HG03159 (cell line): ENCODE results near the gene ARHGEF28.

Source experiments
- ATAC-seq: cut with Tn5 transposase; IDR thresholded peaks from one replicate; pipeline ENCODE4 v1.9.1; 2021; ENCODE audit warnings: mild to moderate bottlenecking, moderate library complexity; ENCODE audit not compliant: unreplicated experiment

The ARHGEF28 gene, protein sequence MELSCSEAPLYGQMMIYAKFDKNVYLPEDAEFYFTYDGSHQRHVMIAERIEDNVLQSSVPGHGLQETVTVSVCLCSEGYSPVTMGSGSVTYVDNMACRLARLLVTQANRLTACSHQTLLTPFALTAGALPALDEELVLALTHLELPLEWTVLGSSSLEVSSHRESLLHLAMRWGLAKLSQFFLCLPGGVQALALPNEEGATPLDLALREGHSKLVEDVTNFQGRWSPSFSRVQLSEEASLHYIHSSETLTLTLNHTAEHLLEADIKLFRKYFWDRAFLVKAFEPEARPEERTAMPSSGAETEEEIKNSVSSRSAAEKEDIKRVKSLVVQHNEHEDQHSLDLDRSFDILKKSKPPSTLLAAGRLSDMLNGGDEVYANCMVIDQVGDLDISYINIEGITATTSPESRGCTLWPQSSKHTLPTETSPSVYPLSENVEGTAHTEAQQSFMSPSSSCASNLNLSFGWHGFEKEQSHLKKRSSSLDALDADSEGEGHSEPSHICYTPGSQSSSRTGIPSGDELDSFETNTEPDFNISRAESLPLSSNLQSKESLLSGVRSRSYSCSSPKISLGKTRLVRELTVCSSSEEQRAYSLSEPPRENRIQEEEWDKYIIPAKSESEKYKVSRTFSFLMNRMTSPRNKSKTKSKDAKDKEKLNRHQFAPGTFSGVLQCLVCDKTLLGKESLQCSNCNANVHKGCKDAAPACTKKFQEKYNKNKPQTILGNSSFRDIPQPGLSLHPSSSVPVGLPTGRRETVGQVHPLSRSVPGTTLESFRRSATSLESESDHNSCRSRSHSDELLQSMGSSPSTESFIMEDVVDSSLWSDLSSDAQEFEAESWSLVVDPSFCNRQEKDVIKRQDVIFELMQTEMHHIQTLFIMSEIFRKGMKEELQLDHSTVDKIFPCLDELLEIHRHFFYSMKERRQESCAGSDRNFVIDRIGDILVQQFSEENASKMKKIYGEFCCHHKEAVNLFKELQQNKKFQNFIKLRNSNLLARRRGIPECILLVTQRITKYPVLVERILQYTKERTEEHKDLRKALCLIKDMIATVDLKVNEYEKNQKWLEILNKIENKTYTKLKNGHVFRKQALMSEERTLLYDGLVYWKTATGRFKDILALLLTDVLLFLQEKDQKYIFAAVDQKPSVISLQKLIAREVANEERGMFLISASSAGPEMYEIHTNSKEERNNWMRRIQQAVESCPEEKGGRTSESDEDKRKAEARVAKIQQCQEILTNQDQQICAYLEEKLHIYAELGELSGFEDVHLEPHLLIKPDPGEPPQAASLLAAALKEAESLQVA (N-terminal part only)

DNA sequence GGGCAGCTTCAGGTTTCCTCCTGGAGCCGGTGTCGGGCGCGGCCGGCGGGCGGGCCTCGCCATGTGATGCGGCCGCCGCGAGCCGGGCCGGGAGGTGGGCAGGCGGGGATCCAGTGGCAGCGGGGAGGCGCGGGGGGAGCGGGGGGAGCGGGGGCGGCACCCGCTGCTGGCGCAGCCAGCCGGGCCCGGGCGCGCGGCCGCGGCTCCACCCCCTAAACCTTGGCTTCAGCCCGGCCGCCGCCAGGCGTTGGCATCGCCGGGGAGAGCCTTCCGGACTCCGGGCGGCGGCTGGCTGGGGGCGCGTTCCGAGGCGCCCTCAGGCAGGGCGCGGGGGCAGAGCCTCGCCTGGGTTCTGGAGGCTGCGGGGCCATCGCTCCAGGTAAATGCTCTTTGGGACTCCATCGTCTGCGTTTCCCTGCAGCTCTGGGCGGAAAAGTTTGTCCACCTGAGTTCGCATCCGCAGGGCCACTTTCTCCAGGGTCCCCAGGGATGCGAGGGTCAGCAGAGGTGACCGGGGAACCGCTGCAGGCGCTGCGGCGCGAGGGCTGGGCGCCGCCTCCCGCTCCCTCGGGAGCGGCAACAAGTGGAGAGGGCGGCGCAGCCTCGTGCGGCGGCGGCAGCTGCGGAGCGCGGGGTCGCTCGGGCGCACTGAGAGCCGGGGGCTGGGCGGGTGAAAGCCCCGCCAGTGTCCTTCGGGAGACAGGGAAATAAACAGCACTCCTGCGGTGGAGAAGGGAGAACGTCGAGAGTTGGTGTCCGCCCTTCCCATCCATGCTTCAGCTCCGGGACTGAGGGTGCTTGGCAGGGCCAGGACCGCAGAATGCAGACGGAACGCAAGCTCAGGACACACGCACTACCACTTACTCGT is at the start of gene ARHGEF28:
Gene ARHGEF28 (plus strand): TSS at position 253 of the 868 bp plus-strand sequence. CDS start 58,656 bp downstream, outside the sequence.
- ATAC-seq = peak; percentile 46

- ATAC-seq = no peak
These were observed 43.5 kb upstream of the ARHGEF28 start for GRCh38 chr5:73582285-73583145.

- peak; percentile 67 for ATAC-seq
These were observed 38.1 kb upstream of the ARHGEF28 start for GRCh38 chr5:73587923-73588322.

DNA sequence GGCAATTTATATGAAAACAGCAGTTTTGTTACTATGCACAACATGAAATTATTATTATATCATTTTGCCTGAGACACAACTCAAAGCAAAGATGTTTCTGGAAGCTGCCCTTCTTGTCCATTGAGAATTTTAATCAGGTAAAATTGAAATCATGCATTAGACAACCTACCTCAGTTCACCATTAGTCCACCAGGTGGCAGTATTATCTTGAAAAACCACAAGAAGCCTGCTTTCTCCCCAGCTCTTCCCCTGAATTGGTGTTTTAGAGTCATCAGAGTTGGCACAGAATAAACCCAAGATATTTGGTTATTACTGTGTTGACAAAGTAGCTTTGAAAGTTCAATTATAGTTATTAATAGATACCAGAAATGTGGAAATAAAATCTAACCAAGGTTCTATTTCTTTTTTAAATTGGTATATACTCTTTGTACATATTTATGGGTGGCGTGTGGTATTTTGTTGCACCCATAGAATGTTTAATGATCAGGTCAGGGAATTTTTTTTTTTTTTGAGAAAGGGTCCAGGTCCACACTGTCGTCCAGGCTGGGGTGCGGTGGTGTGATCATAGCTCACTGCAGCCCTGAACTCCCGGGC is 34.8 kb upstream of the ARHGEF28 start:
- no peak for ATAC-seq

DNA sequence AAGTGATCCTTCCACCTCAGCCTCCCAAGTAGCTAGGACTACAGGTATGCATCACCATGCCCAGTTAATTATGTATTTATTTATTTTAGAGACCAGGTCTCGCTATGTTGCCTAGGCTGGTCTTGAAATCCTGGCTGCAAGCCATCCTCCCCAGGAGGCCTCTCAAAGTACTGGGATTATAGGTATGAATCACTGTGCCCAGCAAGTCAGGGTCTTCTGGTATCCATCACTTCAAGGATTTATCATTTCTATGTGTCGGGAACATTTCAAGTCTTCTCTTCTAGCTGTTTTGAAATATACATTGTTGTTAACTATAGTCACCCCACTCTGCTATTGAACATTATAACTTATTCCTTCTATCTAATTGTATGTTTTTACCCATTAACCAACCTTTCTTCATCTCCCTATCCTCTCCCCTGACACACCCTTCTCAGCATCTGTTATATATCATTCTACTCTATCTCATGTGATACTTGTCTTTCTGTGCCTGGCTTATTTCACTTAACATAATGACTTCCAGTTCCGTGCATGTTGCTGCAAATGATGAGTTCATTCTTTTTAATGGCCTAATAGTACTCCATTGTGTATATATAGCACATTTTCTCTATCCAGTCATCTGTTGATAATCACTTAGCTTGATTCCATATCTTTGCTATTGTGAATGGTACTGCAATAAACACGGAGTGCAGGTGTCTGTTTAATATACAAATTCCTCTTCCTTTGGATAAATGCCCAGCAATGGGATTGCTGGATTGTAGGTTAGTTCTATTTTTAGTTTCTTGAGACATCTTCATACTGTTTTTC is 34.1 kb upstream of the ARHGEF28 start:
- no peak for ATAC-seq

DNA sequence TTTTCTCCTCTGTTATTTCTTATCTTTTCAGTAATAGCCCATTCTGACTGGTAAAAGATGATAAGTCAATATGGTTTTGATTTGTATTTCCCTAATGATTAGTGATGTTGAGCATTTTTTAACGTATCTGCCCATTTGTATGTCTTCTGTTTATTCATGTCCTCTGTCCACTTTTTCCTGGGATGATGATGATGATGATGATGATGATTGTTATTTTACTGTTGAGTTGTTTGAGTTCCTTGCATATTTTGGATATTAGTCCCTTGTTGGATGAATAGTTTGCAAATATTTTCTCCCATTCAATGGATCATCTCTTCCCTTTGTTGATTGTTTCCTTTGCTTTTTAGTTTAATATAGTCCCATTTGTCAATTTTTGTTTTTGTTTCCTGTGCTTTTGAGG is 33.4 kb upstream of the ARHGEF28 start:
- no peak for ATAC-seq

GRCh38 chr5:73596705-73597328 is 29.2 kb upstream of the ARHGEF28 start:
- ATAC-seq = no peak

- ATAC-seq = no peak
These were observed 26.6 kb upstream of the ARHGEF28 start for GRCh38 chr5:73599380-73599779.

DNA sequence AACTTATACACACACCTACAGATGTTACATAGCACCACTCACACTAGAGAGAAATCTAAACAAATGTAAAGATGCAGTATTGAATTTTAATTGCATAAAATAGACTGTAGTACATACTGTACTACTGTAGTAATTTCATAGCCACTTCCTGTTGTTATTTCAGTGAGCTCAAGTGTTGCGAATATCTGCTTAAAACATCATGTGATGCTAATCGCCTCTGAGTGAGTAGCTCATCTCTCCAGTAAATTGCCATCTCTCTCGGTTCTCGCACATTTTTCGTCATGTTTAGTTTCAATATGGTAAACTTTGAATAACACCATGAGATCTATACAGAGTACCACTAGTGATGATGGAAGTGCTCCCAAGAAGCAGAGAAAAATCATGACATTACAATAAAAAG is 22.0 kb upstream of the ARHGEF28 start:
- ATAC-seq = no peak

DNA sequence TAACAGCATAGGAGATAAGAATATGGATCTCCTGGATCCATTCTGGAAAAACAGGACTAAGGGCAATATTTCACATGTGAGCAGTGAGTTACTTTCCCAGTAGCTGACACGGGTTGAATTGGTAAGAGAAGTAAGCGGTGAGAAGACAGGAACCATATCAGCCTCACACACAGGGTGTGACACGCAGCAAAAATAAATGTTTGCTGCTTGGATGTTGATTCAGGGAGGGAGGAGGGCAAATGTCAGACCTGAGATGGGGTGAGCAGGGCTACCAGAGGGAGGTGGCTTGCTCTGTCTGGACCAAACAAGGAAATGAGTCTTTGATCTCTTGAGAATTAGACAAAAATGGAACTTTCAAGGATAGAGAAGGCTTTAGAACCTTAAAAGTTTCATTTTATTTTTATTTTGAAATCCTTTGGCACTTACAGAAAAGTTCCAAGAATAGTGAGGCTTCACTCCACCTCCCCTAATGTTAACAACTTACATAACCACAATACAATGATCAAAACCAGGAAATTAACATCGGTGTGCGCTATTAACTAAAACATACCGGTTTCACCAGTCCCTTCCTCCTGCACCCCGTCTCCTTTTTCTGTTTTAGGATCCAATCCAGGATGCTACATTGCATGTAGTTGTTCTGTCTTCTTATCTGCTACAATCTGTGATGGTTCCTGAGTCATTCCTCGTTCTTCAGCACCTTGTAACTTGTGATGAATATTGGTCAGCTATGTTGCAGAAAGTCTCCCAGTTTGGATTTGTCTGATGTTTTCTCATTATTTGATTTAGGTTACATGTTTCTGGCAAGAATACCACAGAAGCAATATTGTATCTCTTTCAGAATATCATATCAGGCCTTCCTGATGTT is 20.5 kb upstream of the ARHGEF28 start:
- ATAC-seq = no peak

DNA sequence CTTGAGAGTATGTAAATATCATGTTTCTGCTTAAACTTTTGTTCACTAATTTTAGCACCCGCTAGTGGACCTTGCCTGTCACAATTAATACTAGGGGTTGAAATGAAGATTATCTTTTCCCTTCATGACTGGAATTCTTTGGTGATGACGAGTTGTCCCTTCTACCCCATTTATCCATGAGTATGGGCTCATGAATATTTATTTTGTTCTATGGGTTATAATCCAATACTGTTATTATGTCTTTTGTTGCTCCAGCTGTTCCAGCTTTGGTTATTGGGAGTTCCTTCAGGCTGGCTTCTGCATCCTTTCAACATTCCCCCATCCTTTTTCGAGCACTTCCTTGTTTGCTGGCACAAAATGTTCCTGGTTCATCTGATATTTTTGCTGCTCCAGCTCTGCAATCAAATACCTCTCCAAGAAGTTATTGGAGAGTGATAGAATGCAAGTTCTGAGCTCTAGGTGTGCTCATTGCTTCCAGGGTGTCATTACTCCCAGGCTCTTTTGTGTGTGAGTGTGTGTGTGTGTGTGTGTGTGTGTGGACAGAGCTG is 19.7 kb upstream of the ARHGEF28 start:
- ATAC-seq = no peak

DNA sequence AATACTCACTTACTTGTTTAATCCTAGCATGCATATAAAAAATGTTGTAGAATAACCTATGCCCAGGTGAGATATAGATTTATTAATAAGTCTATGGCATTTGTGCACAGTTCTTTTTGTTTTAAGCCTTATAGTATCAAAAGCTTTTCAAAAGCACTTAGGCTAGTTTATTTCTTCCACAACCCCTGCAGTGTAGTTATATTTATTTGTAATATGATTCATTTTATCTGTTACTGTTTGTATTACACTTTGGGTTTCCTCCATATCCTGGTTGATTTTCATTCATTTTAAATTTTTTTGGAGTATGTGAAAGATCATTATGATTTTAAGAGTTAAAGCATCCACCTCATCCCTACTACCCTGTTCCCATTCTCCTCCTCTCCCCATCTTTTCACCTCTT is 18.8 kb upstream of the ARHGEF28 start:
- no peak for ATAC-seq

GRCh38 chr5:73612799-73613198 is 13.2 kb upstream of the ARHGEF28 start:
- ATAC-seq = no peak

DNA sequence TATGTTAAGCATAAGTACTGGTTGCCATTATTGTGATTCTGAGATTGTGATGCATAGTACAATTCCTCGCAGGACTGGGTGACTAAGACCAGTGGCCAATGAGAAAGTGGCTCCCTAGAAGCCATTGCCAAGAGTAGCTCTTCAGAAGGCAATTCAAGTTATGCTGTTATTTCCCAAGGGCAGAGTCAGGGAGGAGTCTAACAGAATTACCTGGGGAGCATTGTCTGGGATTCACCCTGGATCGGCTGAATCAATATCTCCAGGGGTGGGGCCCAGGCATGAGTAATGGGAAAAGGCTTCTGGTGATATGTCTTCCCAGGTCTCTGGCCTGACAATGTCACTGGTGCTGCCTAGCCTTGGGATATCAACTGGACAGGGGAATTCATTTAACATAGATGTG is 10.9 kb upstream of the ARHGEF28 start:
- ATAC-seq = no peak

DNA sequence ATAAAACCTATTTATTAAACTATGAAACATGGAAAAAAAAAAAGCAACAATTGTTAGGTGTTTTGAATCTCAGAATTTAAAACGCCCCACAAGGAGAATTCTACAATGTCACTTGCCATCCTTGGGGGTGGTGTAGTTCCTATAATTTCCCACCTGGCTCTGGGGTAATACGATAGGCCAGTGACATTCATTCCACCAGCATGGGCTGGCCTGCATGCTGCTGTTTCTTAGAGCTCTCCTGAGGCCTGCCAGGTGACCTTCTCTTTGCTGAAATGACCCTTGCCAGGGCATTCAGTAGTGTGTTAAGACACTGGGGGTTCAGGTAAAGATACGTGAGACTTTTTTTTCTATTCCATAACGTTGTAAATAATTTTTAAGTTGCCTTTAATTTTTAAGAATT is 10.0 kb upstream of the ARHGEF28 start:
- ATAC-seq = no peak
